KBM-7 (cell line): ENCODE data around the gene MAP3K20.

Experiments used
- DNase-seq: peaks from one replicate; pipeline ENCODE4 v3.0.0-alpha.2; 2015
- in situ Hi-C: fragments of 300-500 bp; cut with MboI; formaldehyde crosslinking; loops from 2 replicates; pipeline ENCODE4 v1.14.3; 2020; ENCODE audit warnings: low sequenced_read_pairs, low pct_unique_long_range_greater_than_20kb, mixed read lengths

The MAP3K20 gene

DNA sequence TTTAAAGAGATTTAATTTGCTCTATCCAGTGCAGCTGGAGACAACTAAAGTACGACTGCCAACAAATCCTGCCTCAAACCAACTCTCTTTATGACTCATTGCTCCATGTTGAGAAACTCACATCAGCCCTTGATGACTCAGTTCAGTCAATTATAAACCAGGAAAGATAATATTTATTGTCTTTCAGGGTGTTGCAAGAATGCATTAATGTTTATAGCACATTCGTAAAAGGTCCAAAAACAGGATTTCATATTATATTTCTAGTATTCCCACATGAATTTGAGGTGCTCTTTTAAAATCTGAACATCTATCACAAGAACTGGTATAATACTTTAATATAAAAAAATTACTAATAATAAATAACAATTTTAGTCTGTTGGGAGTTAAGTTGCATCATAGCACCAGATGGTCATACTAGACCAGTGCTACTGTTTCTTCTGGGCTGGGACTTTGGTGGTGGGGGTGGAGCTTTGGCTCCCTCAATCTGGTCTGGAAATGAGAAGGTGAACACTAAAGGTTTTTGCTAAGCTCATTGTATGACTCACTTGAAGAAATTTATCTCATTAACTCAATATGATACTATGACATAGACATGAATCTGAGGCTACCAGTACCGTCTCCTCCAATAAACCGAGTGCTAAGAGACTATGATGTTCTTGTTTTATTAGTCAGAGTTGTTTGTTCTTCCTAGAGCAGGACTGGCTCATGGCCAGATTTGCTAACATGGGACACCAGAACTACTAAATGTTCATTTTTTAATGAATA, 26.6 kb upstream of the MAP3K20 start:
- in situ Hi-C loops = no loop called here

DNA sequence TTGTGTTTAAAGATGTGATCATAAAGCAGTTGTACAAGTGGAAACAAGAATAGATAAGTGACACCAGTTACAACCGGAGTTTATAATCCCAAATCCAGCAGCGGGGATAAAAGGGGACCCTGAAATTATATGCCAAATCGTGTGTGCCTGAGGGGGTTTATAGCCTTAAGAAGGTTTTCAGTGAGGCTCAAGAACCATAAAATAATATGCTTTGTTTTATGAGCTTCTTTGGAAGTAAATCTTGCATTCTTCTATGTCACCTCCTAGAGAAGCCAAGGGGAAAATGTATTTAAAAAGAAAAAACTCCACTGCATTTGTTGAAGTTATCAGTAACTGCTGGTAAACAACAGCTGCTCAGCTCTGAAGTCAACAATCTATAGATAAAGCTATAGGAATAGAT, 25.8 kb upstream of the MAP3K20 start:
- DNase-seq = no peak
- in situ Hi-C loops = no loop called here

More for the DNA sequence above, 26.6 kb upstream of the MAP3K20 start:
- DNase-seq = no peak

DNA sequence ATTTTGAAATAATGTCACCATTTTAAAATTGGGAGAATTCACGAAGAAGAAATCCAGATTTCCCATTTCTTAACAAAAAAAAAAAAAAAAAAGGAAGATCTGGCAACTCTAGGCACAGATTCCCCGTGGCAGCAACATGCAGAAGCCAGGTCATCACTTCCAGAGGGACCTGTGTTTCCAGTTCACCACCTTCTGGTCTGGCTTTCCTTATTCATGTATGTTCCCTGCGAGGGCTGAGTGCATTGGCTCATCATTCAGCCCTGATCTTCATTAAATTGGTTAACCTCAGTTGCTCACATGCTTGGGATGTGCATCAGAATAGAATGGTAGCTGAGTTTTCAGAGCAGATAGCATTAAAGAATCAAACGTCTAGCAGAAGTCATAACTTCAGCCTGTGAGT, 25.0 kb upstream of the MAP3K20 start:
- in situ Hi-C loops = no loop called here
- DNase-seq = no peak

DNA sequence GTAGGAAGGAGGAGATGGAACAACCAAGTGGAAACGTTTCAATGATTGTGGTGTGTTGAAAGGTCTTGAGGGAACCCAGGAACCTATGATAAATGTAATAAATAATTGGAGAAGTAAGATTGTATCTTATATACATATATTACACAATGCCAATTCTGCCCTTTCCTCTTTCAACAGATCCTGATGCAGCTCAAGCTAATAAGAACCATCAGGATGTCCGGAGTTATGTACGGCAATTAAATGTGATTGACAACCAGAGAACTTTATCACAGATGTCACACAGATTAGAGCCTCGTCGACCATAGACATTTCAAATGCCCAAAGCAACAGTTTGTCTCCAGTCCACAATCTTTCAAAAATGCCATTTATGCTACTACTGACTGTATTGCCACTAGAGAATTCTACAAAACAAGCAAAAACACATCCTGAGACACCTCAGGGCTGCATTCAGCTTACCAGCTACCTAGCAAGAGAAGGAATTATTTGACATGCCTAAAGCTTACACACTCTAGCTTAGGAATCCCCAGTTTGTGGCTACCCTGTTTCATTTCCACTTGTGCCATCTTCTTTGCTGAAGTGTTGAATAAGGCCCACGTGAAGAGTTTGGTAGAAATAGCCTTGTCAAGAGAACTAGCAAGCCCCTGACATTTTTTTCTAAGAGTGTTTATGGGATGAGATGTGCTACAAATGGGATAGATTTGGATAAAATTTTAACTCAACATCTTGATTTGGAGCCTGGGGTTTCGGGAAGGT, 24.0 kb upstream of the MAP3K20 start:
- in situ Hi-C loops = no loop called here
- no peak for DNase-seq

DNA sequence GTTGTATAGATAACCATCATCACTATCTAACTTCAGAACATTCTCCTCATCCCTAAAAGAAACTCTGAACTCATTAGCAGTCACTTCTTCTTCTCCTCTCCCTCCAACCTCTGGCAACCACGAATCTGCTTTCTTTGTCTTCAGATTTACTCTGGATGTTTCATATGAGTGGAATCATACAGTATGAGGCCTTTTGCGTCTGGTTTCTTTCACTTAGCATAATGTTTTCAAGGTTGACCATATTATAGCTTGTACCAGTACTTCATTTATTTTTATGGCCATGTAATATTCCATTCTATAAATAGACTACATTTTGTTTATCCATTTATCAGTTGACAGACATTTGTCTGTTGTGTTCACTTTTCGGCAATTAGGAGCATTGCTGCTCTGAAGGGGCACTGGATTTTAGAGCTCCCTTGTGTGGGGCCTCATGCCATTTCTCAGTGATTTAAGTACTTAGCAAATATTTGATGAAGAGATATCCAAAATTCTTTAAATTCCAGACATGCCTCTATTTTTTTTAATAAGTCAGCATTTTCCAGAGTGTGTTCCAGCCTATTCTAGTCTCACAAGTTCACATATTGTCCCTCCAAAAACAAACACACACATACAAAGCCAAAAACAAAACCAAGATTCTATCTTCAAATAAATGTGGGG, 22.5 kb upstream of the MAP3K20 start:
- in situ Hi-C loops = no loop called here
- no peak for DNase-seq

DNA sequence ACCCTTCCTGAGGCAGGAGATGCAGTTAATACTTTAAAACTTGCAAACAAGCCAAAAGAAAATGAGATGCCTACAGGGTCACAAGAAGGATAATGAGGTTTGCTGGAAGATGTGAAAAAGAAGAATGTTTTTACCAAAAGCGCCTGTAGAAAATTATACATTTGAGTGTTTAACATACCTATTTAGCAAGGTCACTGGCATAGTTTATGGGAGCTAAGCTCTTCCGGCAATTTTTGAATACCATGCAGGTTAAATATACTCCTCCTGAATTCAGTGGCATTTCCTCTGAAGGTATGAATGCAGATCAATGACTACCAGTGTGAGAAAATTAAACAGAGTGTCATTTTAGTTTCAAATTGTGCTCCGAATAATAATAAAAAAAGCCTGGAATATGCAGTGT, 21.2 kb upstream of the MAP3K20 start:
- no peak for DNase-seq
- in situ Hi-C loops = no loop called here

DNA sequence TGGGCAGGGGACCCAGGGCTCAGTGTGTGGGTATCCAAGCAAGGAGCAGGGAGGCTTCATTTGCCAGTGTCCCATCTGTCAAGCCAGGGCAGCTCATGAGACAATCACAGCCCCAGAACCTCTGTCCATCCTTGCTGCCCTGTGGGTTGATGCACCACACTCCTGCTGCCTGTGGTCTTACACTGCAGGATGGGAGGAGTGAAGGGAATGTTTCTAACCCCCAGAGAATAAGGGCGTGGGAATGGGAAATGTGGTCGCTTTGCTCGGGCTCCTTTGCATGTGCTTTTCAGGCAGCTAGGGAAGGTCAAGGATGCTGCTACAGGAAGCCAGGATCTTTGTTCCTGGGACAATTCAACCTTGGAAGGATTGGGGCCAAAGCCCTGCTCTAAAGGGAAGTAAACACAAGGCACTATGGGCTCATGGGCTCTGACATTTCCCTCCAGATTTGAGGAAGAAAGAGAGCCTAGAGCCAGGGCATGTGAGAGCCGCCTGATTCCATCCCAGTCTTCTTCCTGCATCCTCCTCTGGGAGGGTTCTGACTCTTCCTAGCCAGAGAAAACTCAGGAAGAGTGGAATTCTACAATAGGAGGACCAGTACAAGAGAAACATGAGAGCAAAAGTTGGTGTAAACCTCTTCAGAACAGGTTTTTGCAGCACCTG, 18.8 kb upstream of the MAP3K20 start:
- in situ Hi-C loops = no loop called here
- no peak for DNase-seq

DNA sequence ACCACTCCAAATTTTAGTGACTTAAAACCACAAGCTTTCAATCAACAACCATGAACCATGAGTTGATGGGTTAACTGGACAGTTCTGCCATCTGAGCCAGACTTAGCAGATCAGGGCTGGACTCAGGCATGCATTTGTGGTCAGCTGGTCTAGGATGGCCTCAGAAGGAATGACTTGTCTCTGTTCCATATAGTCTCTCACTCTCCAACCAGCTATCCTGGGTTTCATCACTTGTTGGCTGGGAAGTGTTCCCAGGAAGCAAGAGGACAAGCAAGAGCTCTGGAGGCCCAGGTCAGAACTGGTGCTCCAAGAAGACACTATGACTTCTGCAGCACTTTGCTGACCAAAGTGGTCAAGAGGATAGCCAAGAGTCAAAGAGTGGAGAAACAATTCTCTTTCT, 17.5 kb upstream of the MAP3K20 start:
- in situ Hi-C loops = no loop called here
- DNase-seq = no peak

DNA sequence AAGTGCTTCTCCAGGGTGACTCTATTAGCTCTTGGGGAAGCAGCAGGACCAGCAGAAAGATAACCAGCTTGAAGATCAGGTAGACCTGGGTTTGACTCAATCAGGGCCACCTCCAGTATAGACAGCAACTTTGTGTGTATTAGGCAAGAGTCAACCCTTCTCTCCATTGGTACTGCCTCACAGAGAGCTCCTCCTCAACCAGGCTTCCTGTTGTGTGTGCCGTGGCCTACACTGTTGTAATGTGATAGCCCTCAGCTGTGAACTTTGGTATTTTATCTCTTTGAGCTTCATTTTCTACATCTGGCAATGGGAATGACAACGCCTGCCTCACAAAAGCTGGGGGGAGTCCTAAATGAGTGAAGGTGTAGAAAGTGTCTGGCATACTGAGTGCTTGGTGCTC, 17.0 kb upstream of the MAP3K20 start:
- peak; percentile 25 for DNase-seq
- in situ Hi-C loops = no loop called here

DNA sequence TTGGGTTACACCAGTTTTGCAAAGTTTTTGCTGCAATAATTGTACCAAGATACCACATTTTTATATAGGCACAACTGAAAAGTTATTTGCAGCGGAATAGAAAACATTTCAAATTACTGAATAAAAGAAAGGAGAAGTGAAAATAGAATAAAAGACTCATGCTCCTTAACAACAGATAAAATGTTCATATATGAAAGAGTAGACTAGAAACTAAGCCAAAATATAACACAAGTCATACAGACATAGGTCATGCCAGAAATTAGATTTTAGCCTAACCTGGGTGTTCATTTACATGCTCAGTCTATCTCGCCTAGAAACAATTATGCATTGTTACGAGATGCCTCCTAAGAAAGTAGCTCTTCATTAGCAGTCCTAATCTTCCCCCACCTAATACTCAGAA, 16.4 kb upstream of the MAP3K20 start:
- no peak for DNase-seq
- in situ Hi-C loops = no loop called here

DNA sequence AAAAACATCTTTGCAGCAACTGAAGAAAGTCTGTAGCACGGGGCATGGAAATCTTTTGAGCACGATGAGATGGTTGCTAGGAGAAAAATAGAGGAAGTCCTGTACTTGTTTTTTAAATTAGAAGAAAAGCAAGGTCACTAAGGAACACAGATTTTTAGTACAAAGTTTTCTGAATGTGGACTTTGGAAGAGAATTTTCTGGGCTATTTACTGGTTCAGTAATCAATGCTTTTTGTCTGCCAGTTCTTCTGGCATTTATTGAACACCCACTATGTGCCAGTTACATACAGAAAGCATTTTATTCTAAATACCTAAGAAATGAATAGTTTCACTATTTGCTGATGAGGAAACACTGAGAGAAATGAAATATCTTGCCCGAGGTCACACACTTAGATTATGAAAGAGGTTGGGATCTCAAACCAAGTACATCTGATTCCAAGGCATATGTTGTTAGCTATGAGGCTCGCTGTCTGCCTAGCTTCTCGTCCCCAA, 15.6 kb upstream of the MAP3K20 start:
- DNase-seq = peak; percentile 36
- in situ Hi-C loops = no loop called here

DNA sequence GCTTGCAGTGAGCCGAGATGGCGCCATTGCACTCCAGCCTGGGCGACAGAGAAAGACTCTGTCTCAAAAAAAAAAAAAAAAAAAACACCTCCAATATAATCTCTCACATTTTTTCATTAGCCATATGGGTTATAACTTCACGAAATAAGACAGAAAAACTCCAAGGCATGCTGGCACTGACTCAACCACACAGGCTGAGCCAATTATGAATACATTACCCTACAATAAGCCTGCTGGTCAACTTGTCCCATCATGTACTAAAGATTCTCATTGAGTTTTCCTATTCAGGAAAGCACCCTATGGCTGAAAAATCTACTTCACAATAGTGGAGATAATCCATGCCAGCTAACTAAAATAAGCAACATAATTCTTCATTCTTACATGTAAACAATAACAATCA, 12.8 kb upstream of the MAP3K20 start:
- DNase-seq = no peak
- in situ Hi-C loops = no loop called here

DNA sequence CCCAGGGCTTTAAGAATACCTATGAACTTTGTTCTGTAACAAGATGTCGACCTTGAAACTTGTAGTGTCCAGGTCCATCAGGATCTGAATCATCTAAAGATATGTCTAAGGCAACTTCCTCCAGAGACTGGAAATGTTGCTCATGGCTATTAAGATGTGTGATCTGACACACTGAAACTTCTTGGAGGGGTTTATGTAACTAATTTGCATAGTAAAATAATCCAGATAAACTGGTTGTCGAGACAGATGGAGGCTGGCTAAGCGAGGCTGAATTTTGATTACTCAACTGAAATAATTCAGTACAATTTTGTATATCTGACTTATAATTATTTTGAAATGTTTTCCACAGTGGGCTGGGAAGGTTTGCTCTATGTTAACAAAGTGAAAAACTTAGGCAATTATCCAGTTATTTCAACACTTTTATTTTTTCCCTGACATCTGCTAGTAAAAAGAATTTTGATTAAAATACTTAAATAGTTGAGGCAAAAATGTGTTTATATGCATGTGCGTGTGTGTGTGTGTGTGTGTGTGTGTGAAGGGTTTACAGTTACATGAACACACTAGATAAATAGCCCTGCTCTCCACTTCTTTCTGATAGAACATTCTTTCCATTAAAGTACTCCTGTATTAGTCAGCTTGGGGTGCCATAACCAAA, 11.4 kb upstream of the MAP3K20 start:
- in situ Hi-C loops = no loop called here
- no peak for DNase-seq

DNA sequence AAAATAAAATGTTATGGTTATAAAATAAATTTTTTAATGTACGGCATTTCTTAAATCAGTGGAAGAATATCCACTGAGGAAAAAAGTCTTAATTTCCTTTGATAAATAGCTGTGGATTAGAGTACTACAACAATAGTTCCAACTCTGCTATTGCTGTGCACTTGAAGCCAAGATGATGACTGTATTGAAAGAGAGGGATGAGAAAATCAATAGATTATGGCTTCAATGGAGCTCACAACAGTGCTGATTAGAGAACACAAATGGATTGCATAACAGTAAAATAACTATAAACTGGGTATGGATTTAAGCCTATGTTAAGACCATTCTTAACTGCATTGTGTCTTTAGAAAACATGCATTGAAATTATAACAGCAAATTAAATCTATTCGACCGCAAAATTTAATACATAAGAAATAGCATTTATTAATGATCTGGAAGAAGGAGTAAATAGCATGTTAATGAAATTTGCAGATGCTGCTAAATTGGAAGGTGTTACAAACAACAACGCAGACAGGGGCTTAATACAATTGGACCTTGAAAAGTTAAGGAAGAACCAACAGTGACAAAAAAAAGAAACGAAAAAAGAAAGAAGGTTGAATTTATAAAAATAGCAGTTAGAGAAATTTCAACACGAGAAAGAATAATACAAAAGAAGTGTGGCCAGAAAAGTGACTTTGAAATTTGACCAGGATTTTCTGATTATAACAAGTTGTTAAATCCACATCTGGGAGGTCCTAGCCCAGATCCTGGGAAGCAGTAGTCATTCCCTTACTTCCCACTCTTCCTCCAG, 8.6 kb upstream of the MAP3K20 start:
- no peak for DNase-seq

DNA sequence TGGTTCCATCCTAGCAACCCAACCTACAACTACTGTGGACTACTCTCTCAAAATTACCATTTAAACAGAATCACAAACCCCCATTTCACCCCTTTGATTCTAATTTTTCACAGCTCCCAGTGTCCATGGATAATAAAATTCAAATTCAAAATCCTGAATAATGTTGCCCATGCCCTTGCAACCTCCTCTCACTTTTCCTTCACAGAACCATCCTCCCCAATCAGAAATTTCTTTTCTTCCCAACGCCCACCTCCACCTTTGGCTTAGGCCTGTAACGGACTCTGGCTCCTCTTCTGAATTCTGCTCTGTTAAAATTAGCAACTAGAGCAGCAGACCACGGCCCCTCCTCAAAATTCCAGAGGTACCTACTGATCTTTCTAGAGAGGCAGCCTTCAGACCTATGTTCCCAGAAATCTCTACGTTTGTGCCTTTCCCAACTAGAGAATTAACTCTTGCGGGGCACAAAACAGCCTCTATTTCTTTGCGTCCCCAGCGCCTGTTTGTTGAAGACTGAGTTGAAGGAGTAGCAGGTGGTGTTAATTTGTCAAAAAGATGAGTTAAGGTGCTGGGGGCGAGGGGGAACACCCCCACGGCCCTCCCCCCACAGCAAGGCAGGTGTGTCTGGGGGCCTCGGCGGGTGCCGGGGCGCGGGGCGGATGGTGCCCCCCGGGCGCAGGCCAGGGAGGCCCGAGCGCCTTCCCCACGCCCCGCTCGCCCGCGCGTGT, 428 bp upstream of the MAP3K20 start:
- in situ Hi-C loops = no loop called here
- DNase-seq = no peak

More for the DNA sequence above, 8.6 kb upstream of the MAP3K20 start:
- in situ Hi-C loops = no loop called here

DNA sequence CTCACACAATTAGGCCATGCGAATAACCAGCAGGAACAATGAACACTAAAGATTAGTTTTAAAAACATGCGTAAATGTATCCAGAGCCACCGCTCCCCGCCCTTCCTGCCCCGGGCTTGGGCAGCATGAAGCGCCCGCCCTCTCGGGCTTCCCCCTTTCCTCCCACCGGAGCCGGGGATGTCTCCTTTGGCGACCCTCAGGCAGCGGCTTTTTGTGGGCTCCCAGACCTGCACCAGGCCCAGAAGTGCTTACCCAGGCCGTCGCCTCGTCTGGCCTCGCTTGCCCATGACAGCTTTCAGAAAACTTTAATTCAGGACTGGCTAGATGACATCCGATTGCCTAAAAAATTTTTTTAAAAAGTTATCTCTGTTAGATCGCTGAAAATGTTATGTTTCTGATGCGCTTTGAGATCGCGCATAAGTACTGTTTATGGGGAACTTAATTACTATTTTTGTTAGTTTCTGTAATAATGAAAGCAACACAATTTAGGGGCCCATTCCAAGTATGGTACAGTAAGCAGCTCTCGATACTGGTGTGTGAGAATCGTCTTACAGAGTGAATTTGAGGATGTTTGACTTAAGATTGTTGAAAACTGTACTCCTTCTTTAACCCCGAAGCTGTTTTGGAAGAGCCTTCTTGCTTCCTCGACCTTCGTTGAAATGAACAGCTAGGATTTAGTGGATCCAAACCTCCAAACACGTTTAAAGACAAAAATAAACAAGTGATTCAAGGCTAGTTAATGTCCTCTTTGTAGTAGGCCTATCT, 1.1 kb downstream of the MAP3K20 start:
- in situ Hi-C loops = no loop called here
- DNase-seq = no peak

DNA sequence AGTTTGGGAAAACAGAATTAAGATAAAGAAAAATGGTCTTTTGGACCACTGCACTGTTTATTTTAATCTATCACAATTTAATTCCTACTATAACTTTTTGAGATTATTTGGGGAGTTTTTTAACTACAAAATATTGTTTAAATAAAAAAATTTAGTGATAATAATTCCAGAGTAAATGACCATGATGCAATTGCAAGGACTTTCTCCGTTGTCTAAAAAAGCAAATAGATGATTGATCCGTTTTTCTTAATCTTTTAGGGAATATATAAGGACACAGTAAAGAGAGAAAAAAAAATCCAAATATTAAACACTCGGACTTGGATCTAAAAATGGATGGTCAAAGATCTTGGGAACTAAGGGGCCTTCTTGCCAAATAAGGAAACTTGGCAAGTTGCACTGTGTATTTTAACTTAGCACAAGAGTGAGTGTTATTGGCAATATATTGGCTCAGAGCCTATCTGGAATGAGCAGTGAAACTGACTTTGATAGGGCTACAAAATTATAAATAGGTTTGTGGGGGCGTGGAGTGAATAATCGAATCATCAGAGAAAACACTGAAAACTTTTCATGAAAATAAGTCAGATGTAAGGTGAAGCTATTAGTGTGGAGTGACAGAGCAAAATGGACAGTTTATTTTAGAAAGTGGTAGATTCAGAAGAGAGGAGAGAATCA, 2.0 kb downstream of the MAP3K20 start:
- no peak for DNase-seq
- in situ Hi-C loops = no loop called here
